Stimulated activated CD4-positive, alpha-beta T cell treated with anti-CD3 and anti-CD28 coated beads, Interleukin-15, amount 100 ng/mL, for 1 hour (primary cell): Measurements from ENCODE around the gene PRAMEF11.
"Not testable (repeated sequence)": the region's sequence is repeated elsewhere in the genome, so short reads cannot be mapped to it uniquely, and the experiment has no call there.

Source experiments
- DNase-seq, 2 donors: peaks; one replicate each; pipeline ENCODE4 v3.0.0-alpha.2; 2020; ENCODE audit warnings: low read depth in 1 of 2, low spot score in 1 of 2

Gene PRAMEF11

DNA sequence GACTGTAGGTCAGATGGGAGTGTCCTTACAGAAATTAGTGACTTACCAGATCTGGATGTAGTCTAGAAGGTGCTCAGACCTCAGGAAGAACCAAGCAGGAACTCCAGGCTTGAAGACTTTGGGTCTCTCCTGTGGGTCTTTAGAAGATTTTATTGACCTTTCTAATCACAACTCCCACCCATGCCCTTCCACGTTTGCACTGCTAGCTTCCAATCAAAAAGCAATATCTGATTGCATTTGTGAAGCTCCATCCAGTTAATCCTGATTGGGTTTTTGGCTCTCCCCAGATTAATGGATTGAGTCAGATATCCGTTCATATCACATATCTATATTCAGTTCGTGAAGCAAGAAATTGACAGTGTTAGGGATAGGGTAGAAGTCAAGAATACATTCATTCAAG, at the start of gene PRAMEF11:
Gene PRAMEF11 (minus strand): TSS at position 101 of the 400 bp plus-strand sequence. CDS start 2,621 bp downstream, outside the sequence.
- not testable (repeated sequence) for DNase-seq

DNA sequence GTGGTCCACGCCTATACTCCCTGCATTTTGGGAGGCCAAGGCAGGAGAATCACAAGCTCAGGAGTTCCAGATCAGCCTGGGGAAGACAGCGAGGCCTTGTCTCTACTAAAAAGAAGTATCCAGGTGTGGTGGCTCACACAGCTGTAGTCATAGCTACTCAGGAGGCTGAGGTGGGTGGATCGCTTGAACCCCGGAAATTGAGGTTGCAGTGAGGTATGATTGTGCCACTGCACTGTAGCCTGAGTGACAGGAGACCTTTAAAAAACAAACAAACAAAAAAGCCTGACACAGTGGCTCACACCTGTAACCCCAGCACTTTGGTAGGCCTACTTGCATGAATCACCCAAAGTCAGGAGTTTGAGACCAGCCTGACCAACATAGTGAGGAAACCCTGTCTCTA, 47.2 kb upstream of the PRAMEF11 start:
- not testable (repeated sequence) for DNase-seq

DNA sequence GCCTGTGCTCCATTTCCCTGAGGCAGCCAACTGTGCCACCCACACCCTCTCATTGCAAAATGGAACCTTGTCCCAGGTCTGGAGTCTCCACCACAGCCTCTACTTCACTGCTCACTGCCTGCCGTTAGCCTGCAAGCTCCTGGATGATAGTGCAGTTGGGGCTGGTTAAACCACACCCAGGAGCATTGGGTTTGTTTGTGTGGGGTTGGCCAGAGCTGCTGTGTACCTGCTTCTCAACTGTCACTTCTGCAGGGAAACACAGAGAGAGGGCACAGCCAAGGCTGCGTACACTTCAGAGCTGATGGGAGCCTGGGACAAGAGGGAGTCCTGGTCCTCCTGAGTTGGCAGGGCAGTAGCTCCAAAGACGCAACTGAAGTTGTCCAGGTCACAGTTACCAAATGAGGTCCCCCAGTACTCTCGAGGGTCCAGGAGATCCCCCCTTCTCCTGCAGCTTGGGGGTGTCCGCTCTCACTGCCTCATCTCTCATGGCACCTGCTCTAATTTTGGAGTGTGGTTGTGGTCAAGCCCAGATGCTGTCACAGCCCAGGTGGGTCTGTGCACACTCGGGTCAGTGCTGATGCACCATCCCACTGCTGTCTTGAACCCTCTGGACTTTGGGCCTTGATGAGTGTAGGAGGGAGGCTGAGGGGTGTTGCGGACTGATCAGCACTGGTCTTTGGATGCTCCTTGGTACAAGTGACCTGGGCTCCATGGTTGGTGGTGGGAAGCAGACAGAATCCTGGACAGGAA, 32.1 kb upstream of the PRAMEF11 start:
- DNase-seq = not testable (repeated sequence)

DNA sequence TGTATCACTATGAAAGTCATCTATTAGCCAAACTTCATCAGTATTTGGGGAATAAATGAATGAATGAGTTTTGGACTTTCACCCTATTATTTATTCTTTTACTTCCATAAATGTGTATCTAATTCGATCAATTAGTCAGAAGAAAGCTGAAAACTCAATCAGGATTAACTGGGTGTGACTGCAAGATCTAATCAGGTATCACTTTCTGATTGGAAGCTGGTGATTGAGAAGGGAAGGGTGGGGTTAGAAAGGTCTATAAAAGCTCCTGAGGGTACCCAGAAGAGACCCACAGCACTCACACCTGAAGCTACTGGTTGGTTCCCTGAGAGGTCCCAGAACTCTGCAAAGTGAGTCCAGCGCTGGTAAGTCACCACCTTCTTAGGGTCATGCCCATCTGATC, 25.6 kb upstream of the PRAMEF11 start, which contains the start of gene PRAMEF2:
Gene PRAMEF2 (plus strand): TSS at position 301 of the 400 bp plus-strand sequence. CDS start 1,924 bp downstream, outside the sequence.
- DNase-seq = not testable (repeated sequence)

DNA sequence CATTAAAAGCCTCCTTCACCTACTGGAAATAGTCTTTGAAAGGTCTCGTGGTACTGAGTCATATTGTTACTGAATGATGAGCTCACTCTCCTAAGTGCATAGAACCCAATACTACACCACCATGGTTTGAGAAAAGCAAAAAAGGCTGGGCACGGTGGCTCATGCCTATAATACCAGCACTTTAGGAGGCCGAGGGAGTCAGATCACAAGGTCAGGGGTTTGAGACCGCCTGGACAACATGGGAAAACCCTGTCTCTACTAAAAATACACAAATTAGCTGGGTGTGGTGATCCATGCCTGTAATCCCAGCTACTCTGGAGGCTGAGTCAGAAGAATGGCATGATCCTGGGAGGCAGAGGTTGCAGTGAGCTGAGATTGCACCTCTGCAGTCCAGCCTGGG, 20.6 kb upstream of the PRAMEF11 start:
- no peak for DNase-seq

DNA sequence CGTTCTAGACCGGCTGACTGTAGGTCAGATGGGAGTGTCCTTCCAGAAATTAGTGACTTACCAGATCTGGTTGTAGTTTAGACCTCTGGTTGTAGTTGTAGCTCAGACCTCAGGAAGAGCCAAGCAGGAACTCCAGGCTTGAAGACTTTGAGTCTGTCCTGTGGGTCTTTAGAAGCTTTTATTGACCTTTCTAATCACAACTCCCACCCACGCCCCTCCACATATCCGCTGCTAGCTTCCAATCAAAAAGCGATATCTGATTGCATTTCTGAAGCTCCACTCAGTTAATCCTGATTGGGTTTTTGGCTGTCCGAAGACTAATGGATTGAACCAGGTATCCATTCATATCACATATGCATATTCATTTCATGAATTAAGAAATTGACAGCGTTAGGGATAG, 17.4 kb upstream of the PRAMEF11 start, which contains the start of gene HNRNPCL1:
Gene HNRNPCL1 (minus strand): TSS at position 101 of the 400 bp plus-strand sequence. CDS start 431 bp downstream, outside the sequence.
- not testable (repeated sequence) for DNase-seq

DNA sequence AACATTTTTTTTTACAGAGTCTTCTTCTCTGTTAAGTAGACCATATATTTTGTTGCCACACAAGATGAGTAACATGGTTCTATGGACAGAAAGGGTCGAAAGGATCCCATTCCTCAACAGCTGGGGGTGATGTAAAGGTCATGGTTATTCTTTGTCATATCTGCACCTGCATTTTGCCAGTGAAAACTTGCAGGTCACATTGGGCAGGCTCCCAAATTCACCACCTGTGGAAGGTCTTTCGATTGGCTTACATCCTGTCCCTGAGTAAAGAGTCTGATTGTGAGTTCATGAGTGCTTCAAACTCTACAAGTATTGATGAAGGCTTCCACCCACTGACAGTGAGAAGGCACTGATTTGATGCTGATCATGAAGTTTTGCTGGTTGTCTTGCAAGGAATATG, 2.0 kb upstream of the PRAMEF11 start:
- DNase-seq = not testable (repeated sequence)

DNA sequence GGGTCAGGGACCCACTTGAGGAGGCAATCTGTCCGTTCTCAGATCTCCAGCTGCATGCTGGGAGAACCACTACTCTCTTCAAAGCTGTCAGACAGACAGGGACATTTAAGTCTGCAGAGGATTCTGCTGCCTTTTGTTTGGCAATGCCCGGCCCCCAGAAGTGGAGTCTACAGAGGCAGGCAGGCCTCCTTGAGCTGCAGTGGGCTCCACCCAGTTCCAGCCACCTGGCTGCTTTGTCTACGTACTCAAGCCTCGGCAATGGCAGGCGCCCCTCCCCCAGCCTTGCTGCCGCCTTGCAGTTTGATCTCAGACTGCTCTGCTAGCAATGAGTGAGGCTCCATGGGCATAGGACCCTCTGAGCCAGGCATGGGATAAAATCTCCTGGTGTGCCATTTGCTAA, 12.1 kb downstream of the PRAMEF11 start:
- not testable (repeated sequence) for DNase-seq

DNA sequence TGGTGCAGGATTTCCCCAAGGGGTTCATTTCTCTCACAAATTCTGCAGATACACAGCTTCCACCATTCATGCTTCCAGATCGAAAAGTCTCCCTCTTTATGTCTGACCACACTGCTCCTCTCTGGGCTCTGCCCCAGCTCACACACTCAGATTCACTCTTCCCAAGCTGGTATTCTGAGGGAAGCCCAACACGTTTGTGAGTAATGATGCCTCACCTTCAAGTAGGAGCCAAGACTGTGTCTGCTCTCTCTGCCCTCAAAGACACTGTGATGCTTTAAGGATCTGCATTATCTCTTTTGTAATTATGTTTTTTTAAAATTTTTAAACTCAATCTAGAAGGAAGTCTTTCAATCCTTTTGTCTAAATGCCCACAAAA, 19.8 kb downstream of the PRAMEF11 start:
- DNase-seq = no peak

DNA sequence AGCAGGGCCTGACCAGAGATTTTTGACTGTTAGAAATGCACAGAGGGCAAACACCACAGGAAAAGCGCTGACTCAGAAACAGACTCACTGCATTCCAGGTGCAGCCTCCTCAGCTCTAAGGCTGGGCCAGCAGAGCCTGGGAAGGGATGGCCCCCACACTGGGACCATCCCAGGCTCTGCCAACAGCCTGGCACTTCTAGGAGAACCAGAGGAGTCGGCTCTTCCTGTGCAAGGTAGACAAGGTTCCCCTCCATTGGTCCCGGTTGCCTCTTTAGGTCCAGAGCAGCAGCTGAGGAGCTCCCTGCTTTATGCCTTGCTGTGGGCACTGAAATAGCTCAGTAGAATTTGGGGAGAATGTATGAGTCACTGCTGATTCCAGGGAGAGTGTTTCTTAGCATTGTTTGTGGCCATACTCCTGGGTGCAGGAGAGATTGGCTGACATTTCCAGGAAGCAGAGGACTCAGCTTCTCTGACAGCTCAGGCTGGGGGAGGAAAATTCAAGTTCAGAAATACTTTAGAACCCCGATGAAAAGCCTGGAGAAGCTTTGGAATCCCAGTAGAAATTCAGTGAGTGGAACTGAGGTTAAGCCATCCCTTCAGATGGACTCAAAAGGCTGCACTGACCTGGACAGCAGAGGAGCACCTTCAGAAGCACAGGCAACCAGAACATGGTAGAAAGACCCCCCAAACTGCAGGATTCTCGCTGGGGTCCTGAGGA, 20.4 kb downstream of the PRAMEF11 start:
- DNase-seq = no peak

DNA sequence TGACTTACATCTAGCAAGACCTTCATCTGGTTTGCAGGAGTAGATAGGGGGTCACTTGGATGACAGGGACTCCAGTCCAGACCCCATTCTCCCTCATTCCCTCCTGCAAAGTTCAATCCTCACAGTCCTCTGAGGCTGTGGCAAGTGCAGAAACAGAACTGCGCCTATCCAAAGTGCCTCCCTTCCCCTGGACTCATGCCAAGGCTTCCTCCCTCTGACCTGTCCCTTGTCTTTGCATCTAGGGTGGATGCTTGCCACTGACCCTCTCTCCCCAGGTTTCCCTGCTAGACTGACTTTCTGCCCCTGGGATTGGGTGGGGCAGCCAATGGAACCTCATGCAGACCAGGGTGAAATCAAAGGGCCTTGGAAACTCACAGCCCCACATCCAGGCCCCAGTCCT, 21.3 kb downstream of the PRAMEF11 start:
- no peak for DNase-seq

DNA sequence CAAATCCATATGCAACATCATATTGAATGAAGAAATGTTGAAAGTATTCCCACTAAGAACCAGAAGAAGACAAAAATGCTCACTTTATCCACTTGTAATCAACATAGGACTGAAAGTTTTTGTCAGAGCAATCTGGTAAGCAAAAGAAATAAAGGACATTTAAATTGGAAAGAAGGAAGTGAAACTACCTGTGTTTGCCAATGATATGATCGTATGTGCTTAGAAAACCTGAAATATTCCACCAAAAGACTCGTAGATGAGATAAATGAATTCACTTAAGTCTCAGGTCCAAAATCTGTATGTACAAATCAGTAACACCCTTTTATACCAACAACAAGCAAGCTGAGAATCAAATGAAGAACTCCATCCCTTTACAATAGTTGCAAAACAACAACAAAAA, 31.5 kb downstream of the PRAMEF11 start:
- no peak for DNase-seq

DNA sequence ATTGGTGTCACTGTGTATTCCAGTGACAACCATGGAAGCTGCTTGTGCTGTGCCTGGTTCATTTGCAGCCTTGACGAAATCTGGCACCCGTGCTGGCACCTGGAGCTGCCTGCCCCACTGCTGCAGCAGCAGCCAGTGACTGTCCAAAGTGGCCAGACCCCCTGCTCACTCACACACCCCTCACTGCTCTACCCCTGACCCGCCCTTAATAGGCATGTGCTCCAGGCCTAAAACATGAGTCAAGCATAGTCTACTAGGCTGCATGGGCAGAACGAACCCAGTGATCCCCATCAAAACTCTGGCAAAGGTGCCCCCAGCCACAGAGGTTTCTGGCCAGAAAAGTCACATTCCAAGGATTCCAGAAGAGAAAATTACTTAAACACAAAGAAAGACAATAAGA, 32.3 kb downstream of the PRAMEF11 start:
- DNase-seq = no peak

DNA sequence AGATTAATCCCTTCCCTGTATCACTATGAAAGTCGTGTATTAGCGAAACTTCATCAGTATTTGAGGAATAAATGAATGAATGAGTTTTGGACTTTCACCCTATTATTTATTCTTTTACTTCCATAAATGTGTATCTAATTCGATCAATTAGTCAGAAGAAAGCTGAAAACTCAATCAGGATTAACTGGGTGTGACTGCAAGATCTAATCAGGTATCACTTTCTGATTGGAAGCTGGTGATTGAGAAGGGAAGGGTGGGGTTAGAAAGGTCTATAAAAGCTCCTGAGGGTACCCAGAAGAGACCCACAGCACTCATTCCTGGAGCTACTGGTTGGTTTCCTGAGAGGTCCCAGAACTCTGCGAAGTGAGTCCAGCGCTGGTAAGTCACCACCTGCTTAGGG, 40.1 kb downstream of the PRAMEF11 start, which contains the start of gene PRAMEF1:
Gene PRAMEF1 (plus strand): TSS at position 301 of the 400 bp plus-strand sequence. CDS start 1,831 bp downstream, outside the sequence.
- DNase-seq = not testable (repeated sequence)

DNA sequence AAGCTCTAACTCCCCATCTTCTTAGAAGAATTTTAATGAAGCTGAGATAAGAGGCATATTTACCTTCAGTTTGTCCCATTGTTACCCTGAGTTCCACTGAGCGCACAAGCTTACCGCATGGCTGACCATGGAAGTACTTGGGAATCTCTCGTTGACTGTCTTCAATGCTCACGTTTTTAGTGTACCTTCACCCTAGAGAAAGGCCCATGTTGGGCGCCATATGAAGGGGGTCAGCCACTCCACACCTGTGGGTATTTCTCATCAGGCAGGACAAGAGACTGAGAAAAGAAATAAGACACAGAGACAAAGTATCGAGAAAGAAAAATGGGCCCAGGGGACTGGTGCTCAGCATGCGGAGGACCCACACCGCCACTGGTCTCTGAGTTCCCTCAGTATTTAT, 46.5 kb downstream of the PRAMEF11 start:
- DNase-seq = not testable (repeated sequence)

DNA sequence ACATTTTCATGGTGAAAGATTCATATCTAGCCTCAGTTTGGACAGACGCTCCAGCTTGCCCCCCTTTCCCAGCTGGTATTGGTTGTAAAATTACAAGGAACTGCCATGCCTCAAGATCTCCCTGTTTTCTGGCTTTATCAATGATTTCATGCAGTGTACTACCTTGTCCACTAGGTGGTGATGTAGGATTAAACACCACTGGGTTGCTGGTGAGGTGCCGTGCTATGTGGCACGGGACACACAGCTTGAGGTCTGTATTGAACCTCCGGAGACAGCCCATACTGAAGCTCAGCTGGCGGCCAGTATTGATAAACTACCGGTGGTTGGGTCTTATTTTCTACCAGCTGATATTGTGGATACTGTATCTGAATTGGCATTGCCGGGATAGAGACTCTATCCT, 47.4 kb downstream of the PRAMEF11 start:
- DNase-seq = not testable (repeated sequence)

DNA sequence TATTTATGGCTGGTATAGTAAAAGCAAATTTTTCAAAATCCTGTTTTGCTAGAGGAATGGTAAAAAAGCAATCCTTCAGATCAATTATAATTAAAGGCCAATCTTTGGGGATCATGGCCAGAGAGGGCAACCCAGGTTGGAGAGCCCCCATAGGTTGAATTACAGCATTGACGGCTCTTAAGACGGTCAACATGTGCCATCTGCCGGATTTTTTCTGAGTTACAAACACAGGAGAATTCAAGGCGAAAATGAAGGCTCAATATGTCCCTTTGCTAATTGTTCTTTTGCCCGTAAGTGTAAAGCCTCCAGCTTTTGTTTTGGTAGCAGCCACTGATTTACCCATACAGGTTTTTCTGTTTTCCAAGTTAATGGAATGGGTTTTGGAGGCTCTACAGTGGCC, 49.7 kb downstream of the PRAMEF11 start:
- DNase-seq = not testable (repeated sequence)

DNA sequence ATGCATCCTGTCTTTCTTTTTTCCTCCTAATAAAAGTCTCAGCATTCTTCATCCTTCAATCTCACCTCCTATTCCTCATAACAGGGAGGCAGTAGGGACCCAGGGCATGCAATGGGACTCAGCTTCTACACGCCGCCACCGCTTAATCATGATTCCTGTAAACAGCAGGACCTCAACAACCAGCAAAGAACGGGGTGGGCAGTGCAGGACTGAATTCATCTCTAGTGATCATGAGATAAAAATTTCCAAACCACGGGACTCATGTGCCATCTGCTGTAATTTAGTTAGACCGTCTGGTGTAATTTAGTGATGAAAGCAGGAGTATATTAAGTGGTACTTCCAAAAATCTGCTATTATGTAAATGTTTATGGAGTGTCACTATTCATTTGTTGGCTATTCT, 52.3 kb downstream of the PRAMEF11 start:
- no peak for DNase-seq

DNA sequence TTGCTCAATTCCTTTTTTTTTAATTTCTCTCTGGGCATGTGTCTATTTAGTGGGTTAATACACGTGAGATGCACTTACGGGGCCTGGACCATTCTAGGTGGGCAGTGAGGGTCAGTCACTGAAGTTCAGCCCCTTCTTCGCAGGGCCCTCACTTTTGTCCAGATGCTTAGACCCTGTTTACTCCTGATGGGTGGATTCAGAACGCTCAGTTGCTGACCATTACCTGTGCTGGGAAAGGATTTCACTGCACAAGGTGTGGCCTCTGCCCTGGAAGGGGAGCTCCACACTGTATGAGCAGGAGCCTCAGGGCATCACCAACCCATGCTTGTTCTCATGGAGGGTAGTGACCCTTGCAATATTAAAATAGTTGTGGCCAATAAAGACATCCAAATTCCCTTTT, 53.1 kb downstream of the PRAMEF11 start:
- no peak for DNase-seq

DNA sequence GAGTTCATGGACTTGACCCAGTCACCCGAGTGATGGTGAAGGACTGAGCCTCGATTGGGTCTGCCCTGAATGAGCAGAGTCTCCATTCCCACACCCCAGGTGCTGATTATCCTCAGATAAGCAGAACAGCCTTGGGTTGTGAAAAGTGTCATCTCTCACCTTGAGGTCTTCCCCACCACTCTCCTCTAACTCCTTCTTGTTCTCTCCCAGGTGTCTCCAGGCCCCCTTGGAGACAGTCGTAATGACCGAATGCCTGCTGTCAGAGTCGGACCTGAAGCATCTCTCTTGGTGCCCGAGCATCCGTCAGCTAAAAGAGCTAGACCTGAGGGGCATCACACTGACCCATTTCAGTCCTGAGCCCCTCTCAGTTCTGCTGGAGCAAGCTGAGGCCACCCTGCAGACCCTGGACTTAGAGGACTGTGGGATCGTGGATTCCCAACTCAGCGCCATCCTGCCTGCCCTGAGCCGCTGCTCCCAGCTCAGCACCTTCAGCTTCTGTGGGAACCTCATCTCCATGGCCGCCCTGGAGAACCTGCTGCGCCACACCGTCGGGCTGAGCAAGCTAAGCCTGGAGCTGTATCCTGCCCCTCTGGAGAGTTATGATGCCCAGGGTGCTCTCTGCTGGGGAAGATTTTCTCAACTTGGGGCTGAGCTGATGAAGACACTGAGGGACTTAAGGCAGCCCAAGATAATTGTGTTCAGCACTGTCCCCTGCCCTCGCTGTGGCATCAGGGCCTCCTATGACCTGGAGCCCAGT, 54.2 kb downstream of the PRAMEF11 start:
- no peak for DNase-seq

DNA sequence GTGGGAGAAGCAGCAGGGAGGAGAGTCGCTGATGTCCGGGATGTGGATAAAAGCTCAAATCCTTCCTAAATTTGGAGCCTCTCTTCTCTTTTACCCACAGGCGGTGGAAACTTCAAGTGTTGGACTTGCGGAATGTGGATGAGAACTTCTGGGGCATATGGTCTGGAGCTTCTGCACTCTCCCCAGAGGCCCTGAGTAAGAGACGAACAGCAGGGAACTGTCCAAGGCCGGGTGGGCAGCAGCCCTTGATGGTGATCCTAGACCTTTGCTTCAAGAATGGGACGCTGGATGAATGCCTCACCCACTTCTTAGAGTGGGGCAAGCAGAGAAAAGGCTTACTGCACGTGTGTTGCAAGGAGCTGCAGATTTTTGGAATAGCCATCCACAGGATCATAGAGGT, 55.8 kb downstream of the PRAMEF11 start:
- DNase-seq = no peak
